ENCODE results near the gene CCDC91.

Gene CCDC91

GRCh38 chr12:28209782-28210181 is 19.5 kb downstream of the CCDC91 start:
- peak overlapping the region; percentile 27 for H3K27ac Mint-ChIP-seq
- peaks cover 44% of the 10 kb centered on the region for H3K4me1 Mint-ChIP-seq
- H3K27me3 Mint-ChIP-seq = no peaks in the 10 kb centered on the region
- H3K4me3 Mint-ChIP-seq = no peak overlapping the region
- H3K9me3 Mint-ChIP-seq = no peaks in the 10 kb centered on the region
- H3K36me3 Mint-ChIP-seq = peaks cover 21% of the 10 kb centered on the region

- H3K4me3 Mint-ChIP-seq = no peak overlapping the region
- peaks cover 19% of the 10 kb centered on the region for H3K36me3 Mint-ChIP-seq
- no peaks in the 10 kb centered on the region for H3K27me3 Mint-ChIP-seq
- no peak overlapping the region for H3K27ac Mint-ChIP-seq
- H3K9me3 Mint-ChIP-seq = no peaks in the 10 kb centered on the region
- peaks cover 52% of the 10 kb centered on the region for H3K4me1 Mint-ChIP-seq
Observed at GRCh38 chr12:28212182-28212581, 21.9 kb downstream of the CCDC91 start.

DNA sequence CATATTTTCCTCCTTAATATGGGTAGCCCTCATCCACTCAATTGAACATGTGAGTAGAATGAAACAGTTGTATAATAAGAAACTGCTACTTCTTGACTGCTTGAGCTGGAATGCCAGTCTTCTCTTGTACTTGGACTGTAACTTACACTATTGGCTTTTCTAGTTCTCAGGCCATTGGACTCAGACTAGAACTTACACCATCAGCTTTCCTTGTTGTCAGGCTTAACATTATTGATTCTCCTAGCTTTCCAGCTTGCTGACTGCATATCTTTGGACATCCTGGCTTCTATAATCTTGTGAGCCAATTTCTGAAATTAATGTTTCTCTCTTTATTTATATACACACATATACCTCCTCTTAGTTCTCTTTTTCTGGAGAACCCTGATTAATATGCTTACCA is 24.8 kb downstream of the CCDC91 start:
- no peak overlapping the region for H3K4me3 Mint-ChIP-seq
- peaks cover 20% of the 10 kb centered on the region for H3K36me3 Mint-ChIP-seq
- H3K9me3 Mint-ChIP-seq = no peaks in the 10 kb centered on the region
- H3K27ac Mint-ChIP-seq = no peak overlapping the region
- no peaks in the 10 kb centered on the region for H3K27me3 Mint-ChIP-seq
- H3K4me1 Mint-ChIP-seq = peaks cover 57% of the 10 kb centered on the region

- Mint-ChIP-seq H3K27me3 (no peaks in the 10 kb centered on the region), H3K27ac (no peak overlapping the region), H3K4me3 (no peak overlapping the region), H3K4me1 (peaks cover 59% of the 10 kb centered on the region), H3K9me3 (peaks cover under 1% of the 10 kb centered on the region), H3K36me3 (peaks cover 18% of the 10 kb centered on the region)
Observed at GRCh38 chr12:28216016-28216415, 25.8 kb downstream of the CCDC91 start.

DNA sequence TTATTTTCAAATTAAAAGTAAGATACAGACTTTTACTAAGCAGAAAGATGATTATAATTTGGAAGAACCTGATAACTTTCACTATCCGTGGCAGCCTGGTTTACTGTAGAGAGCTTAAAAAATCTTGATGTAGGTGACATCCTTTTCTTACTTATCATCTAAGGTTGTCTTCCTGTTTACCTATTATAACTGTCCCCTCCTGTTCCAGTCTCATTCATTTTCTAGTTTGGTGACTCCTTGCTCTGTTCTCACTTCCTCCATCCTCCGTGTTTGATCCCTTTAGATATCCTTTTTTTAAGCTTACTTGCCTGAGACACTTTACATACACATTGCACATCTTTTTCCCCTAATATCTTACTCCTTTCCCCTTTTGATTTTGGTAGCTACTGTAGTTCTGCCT is 27.5 kb downstream of the CCDC91 start:
- H3K27ac Mint-ChIP-seq = peak overlapping the region; percentile 9
- H3K9me3 Mint-ChIP-seq = peaks cover 4% of the 10 kb centered on the region
- H3K27me3 Mint-ChIP-seq = no peaks in the 10 kb centered on the region
- peak overlapping the region; percentile 5 for H3K4me3 Mint-ChIP-seq
- H3K36me3 Mint-ChIP-seq = peaks cover 14% of the 10 kb centered on the region
- peaks cover 72% of the 10 kb centered on the region for H3K4me1 Mint-ChIP-seq

DNA sequence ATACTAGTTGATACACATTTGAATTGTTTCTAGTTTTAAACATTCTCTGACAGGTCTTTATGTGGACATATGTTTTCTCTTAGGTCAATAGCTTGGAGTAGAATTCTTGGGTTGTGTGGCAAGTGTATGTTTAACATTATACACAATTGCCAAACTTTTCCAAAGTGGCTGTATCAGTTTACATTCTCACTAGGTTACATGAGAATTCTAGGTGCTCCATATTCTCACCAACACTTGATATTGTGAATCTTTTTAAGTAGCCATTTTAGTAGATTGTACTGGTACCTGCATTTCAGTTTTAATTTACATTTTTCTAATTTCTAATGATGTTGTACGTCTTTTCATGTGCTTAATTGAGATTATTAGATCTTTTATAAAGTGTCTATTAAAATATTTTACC is 28.6 kb downstream of the CCDC91 start:
- Mint-ChIP-seq H3K4me1 (peaks cover 75% of the 10 kb centered on the region), H3K4me3 (no peak overlapping the region), H3K36me3 (peaks cover 11% of the 10 kb centered on the region), H3K9me3 (peaks cover 4% of the 10 kb centered on the region), H3K27me3 (no peaks in the 10 kb centered on the region), H3K27ac (no peak overlapping the region)

- H3K36me3 Mint-ChIP-seq = peaks cover 11% of the 10 kb centered on the region
- no peak overlapping the region for H3K27ac Mint-ChIP-seq
- H3K4me3 Mint-ChIP-seq = no peak overlapping the region
- peaks cover 75% of the 10 kb centered on the region for H3K4me1 Mint-ChIP-seq
- H3K9me3 Mint-ChIP-seq = peaks cover 4% of the 10 kb centered on the region
- no peaks in the 10 kb centered on the region for H3K27me3 Mint-ChIP-seq
Observed at GRCh38 chr12:28219827-28220226, 29.6 kb downstream of the CCDC91 start.

DNA sequence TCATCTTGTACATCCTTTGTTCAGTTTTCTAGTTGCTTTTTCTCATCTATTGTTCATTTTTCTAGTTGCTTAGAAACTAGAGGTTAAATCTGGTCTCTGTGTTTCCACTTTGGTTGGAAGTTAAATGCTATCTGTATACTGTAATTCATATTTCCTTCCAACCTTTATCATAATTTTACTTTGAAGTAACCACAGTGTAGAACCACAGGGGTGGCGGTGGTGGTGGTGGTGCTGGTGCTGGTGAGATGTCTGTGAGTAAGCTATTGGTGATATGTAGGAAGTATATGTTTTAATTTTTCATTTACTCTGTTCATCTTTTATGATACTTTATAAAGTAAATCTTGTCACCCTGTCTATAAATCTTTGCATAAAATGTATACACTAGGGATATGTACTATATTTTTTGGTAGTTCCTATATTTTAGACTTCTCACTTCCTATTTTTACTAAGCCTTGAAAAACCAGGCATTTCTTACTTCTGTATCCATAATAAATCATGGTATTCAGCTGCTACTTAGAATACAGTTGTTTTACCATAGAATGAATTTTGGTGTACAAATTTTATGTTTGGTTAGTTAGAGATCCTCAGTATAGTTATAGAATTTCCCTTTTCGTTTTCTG is 31.9 kb downstream of the CCDC91 start:
- Mint-ChIP-seq H3K4me3 (peak overlapping the region; percentile 45), H3K4me1 (peaks cover 74% of the 10 kb centered on the region), H3K36me3 (peaks cover 22% of the 10 kb centered on the region)

DNA sequence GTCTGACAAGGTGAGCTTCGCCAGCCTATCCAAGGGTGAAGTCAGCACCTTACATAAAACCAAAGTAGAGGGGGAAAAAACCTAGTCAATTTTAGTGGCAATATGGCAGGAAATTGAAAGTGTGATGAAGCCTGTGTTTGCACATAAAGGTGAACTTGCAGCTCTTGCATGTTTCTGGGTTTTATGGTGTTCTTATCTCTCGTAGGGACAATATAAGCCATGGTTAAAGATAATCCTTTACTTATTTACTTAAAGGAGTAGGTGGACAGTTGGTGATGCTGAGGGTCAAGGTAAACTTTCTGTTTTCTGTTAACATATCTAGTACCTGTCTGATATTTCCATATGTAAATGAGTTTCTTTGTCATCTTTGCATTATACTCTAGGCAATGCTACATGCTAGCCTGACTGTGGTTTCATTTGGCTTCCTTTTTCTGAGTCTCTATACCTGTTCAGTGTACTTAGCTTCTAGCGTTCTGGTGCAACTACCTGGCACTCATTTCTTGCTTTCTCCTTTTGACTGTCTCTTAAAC is 32.8 kb downstream of the CCDC91 start:
- peaks cover 16% of the 10 kb centered on the region for H3K9me3 Mint-ChIP-seq
- H3K27ac Mint-ChIP-seq = peak overlapping the region; percentile 91
- H3K4me1 Mint-ChIP-seq = peaks cover 74% of the 10 kb centered on the region
- peak overlapping the region; percentile 34 for H3K4me3 Mint-ChIP-seq
- H3K27me3 Mint-ChIP-seq = no peaks in the 10 kb centered on the region
- H3K36me3 Mint-ChIP-seq = peaks cover 27% of the 10 kb centered on the region

More for the DNA sequence above, 31.9 kb downstream of the CCDC91 start:
- H3K27ac Mint-ChIP-seq = peak overlapping the region; percentile 91
- H3K27me3 Mint-ChIP-seq = no peaks in the 10 kb centered on the region
- peaks cover 10% of the 10 kb centered on the region for H3K9me3 Mint-ChIP-seq

DNA sequence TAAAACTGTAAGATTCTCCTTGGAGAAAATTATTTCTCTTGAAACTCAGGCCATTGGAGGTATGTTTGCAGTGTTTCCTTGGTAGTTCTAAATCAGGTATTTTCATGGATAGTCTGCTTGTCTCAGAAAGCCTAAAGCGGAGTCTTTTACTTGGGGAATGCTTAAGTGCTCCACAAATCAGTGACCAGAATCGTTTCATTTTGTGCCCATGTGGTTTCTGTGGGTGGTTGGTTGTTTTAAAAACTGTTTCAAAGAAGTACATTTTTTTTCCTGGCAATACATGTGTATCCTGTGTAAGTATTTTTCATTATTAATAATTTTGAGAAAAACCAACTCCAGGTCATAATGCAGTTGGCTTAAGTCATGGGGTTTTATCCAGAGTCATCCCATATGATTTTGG is 33.6 kb downstream of the CCDC91 start:
- peak overlapping the region; percentile 48 for H3K27ac Mint-ChIP-seq
- peak overlapping the region; percentile 34 for H3K4me3 Mint-ChIP-seq
- H3K36me3 Mint-ChIP-seq = peaks cover 28% of the 10 kb centered on the region
- H3K27me3 Mint-ChIP-seq = no peaks in the 10 kb centered on the region
- H3K9me3 Mint-ChIP-seq = peaks cover 16% of the 10 kb centered on the region
- H3K4me1 Mint-ChIP-seq = peaks cover 75% of the 10 kb centered on the region

DNA sequence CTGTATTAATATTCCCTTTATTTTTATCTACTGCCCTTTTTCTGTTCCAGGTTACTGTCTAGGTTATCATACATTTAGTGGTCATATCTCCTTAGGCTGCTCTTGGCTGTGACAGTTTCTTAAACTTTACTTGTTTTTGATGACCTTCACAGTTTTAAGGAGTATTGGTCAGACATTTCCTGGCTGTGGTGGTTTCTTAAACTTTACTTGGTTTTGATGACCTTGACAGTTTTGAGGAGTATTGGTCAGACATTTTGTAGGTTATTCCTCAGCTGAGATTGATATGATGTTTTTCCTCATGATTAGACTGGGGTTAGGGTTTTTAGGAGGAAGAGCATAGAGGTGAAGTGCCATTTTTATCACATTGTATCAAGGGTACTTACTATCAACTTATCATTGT is 36.4 kb downstream of the CCDC91 start:
- Mint-ChIP-seq H3K36me3 (peaks cover 33% of the 10 kb centered on the region), H3K4me3 (no peak overlapping the region), H3K27me3 (no peaks in the 10 kb centered on the region), H3K4me1 (peaks cover 82% of the 10 kb centered on the region), H3K9me3 (peaks cover 12% of the 10 kb centered on the region), H3K27ac (no peak overlapping the region)

DNA sequence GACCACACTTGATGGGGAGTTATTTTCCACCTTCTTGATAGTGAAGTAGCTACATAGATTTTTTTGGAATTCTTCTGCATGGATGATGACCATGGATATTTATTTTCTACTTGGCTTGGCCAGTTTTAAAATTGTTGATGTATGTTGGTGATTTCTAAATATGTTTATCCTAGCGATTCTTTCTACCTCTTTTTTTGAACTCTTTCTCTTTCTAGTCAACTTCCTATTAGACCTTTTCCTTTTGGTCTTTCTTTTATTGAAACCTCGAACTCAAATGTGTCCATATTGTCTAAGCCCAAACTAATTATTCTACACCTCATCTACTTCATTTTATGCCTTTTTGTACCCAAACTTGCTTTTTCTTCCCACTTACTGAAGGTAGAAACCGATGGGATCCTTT is 37.0 kb downstream of the CCDC91 start:
- Mint-ChIP-seq H3K36me3 (peaks cover 33% of the 10 kb centered on the region), H3K4me3 (no peak overlapping the region), H3K27me3 (no peaks in the 10 kb centered on the region), H3K4me1 (peaks cover 78% of the 10 kb centered on the region), H3K9me3 (peaks cover 12% of the 10 kb centered on the region), H3K27ac (peak overlapping the region; percentile 24)

DNA sequence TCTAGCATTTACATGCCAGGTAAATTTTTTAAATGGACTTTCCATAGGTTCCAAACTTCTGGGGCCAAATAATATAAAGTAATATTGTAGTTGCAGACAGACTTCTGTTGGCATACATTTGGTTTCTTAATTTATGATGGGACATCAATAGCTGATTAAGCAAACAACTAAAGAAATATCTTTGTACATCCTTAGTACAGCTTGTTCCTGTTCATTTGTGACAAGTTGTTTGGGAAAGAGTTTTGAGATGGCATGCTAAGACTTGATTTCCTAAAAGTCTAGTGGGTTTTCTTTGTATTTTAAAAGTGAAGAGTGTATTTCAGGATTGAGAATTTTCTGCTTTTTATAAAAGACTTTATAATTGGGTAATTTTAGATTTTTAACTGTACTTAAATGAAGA is 41.0 kb downstream of the CCDC91 start:
- H3K27ac Mint-ChIP-seq = no peak overlapping the region
- no peak overlapping the region for H3K4me3 Mint-ChIP-seq
- H3K9me3 Mint-ChIP-seq = peaks cover 7% of the 10 kb centered on the region
- H3K27me3 Mint-ChIP-seq = no peaks in the 10 kb centered on the region
- H3K36me3 Mint-ChIP-seq = peaks cover 34% of the 10 kb centered on the region
- H3K4me1 Mint-ChIP-seq = peaks cover 70% of the 10 kb centered on the region

DNA sequence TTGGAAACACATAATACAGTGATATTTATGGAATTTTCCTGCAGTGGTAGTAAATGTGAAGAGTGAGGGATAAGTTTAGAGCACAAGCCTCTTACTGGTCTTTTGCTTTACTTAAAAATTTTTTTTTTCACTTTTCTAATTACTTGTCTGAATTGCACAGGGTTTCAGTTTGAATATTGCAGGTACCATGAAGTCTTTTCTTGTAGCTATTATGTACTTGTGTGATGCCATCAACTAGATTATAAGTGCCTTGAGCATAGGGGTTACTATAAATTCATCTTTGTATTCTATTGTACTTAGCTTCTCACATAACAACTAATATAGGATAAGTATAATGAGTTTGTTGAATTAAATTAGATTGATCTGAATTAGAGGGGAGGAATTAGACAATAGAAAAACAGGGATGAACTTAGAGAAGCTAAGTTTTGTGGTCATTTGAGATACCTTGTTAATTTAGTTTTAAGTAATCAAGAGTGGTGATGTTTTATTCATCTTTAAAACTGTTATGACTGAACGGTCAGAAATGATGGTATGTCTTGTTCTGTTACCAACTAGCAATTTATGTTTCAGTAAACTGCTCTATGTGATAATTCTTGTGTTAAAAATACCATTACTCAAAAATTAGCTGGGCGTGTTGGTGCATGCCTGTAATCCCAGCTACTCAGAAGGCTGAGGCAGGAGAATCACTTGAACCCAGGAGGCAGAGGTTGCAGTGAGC is 42.1 kb downstream of the CCDC91 start:
- no peak overlapping the region for H3K27ac Mint-ChIP-seq

GRCh38 chr12:28234444-28234843 is 44.2 kb downstream of the CCDC91 start:
- Mint-ChIP-seq H3K27me3 (no peaks in the 10 kb centered on the region), H3K9me3 (no peaks in the 10 kb centered on the region), H3K4me1 (peaks cover 50% of the 10 kb centered on the region), H3K4me3 (no peak overlapping the region), H3K36me3 (peaks cover 16% of the 10 kb centered on the region), H3K27ac (no peak overlapping the region)

More for the DNA sequence above, 42.1 kb downstream of the CCDC91 start:
- H3K9me3 Mint-ChIP-seq = peaks cover 4% of the 10 kb centered on the region
- H3K4me1 Mint-ChIP-seq = peaks cover 61% of the 10 kb centered on the region
- H3K36me3 Mint-ChIP-seq = peaks cover 26% of the 10 kb centered on the region
- H3K27me3 Mint-ChIP-seq = no peaks in the 10 kb centered on the region
- H3K4me3 Mint-ChIP-seq = no peak overlapping the region

DNA sequence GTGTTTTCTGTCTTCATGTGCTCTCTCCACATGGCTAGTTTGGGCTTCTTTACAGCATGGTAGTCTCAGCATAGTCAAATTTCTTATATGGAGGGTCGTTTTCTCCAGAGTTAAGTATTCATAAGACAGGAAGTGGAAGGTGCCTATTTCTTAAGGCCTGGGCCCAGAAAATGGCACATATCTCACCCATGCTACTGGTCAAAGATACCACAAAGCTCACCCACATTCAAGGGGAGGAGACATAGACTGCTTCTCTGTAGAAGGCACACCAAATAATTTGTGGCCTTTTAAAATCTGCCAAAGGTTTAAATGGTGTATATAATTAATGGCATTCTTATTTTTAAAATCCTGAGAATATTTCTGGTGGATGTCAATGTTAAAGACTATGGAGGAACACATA is 44.8 kb downstream of the CCDC91 start:
- no peak overlapping the region for H3K27ac Mint-ChIP-seq
- H3K27me3 Mint-ChIP-seq = no peaks in the 10 kb centered on the region
- H3K4me3 Mint-ChIP-seq = no peak overlapping the region
- no peaks in the 10 kb centered on the region for H3K9me3 Mint-ChIP-seq
- peaks cover 45% of the 10 kb centered on the region for H3K4me1 Mint-ChIP-seq
- peaks cover 11% of the 10 kb centered on the region for H3K36me3 Mint-ChIP-seq
